Measurements from ENCODE around the gene ESPNL.

The ESPNL gene

DNA sequence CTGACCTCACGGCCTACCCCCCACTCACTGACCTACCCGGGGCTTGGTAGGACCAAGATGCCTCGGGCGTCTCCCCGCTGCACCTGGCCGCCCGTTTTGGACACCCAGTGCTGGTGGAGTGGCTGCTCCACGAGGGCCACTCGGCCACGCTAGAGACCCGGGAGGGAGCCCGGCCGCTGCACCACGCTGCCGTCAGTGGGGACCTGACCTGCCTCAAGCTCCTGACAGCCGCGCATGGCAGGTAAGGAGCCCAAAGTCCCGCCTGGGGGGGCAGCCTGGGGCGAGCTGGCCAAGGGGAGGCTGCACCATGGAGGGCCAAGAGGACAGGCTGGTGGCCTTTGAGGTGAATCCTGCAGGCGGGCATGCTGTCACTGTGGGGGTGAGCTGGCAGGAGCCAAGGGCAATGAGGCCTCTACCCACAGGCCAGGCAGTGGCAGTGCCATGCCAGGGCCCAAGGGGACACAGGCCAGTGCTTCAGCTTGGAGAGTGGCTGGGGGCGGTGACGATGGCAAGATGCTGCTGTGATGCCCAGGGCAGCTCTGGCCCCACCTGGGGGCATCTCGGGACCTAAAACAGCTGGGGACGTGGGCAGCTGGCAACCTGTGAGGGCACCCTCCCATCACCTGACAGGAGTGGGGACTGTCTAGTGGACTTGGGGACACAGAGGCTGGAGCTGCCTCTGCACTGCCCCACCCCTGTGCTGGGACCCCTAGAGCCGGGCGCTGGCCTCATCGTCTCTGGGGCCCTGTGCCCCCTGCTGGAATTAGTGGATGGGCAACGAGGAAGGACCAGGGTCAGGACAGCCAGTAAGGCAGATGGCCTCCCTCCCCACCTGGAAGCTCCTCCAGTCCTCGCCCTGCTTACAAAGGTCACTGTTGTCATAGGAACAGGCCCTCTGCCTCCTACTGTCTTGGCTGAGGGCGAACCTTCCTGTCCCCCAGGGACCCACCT, 2.0 kb downstream of the ESPNL start:
- TF ChIP-seq, protein P1, sequence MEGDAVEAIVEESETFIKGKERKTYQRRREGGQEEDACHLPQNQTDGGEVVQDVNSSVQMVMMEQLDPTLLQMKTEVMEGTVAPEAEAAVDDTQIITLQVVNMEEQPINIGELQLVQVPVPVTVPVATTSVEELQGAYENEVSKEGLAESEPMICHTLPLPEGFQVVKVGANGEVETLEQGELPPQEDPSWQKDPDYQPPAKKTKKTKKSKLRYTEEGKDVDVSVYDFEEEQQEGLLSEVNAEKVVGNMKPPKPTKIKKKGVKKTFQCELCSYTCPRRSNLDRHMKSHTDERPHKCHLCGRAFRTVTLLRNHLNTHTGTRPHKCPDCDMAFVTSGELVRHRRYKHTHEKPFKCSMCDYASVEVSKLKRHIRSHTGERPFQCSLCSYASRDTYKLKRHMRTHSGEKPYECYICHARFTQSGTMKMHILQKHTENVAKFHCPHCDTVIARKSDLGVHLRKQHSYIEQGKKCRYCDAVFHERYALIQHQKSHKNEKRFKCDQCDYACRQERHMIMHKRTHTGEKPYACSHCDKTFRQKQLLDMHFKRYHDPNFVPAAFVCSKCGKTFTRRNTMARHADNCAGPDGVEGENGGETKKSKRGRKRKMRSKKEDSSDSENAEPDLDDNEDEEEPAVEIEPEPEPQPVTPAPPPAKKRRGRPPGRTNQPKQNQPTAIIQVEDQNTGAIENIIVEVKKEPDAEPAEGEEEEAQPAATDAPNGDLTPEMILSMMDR (conservative IDR thresholded peaks at IDR 0.05) = no peak
- no peak for TF ChIP-seq ZFX (IDR thresholded peaks at IDR 0.05)
- no peak overlapping the region for H3K27ac ChIP-seq

- no peak overlapping the region for H3K27ac ChIP-seq
- no peak for TF ChIP-seq ZFX (IDR thresholded peaks at IDR 0.05)
These were observed 2.7 kb downstream of the ESPNL start for GRCh38 chr2:238102865-238103264.

DNA sequence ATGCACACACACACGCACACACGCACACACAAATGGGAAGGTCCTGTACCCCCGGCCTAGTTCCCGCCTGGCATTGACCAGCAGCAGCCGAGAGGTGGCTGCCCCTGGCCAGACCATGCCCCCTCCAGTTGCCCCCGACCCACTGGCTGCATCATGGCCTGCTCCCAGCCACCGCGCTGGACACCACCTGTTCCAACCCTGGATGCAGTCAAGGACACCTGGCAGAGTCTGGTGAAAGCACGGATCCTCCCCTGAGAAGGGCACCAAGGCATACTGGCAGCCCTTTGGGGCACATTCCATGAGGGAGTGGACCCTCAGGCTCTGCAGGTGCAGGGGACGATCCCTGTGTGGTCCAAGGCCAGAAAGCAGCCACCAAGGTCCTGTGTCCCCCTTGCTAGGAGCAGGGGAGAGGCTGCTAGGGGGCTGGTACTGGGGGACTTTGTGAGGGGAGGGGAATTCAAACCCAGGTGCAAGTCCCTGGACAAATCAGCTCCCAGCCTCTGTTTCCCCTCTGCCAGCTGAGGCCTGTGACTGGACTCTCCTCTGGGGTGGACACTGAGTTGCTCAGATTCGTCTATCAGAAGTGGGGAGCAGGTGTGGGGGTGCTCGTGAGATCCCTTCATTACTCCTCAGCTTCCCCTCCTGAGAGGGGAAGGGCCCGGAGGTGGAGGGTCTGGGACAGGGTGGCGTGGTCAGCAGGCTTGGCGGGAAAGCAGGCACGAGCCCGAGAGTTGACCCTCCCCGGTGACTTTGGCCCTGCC, 3.5 kb downstream of the ESPNL start:
- H3K27ac ChIP-seq = no peak overlapping the region
- TF ChIP-seq ZFX (IDR thresholded peaks at IDR 0.05) = no peak
- TF ChIP-seq, protein P1 (conservative IDR thresholded peaks at IDR 0.05) = no peak

GRCh38 chr2:238104226-238104690, 4.1 kb downstream of the ESPNL start:
- no peak overlapping the region for H3K27ac ChIP-seq
- TF ChIP-seq, protein P1 (conservative IDR thresholded peaks at IDR 0.05) = no peak
- TF ChIP-seq ZFX (IDR thresholded peaks at IDR 0.05) = no peak

- H3K27ac ChIP-seq = no peak overlapping the region
- TF ChIP-seq ZFX (IDR thresholded peaks at IDR 0.05) = no peak
- TF ChIP-seq, protein P1 (conservative IDR thresholded peaks at IDR 0.05) = no peak
These were observed 4.7 kb downstream of the ESPNL start for GRCh38 chr2:238104691-238105371.

GRCh38 chr2:238105506-238106338, 5.6 kb downstream of the ESPNL start:
- no peak overlapping the region for H3K27ac ChIP-seq
- no peak for TF ChIP-seq ZFX (IDR thresholded peaks at IDR 0.05)
- TF ChIP-seq, protein P1 (conservative IDR thresholded peaks at IDR 0.05) = no peak

GRCh38 chr2:238106339-238106697, 6.2 kb downstream of the ESPNL start:
- H3K27ac ChIP-seq = no peak overlapping the region
- TF ChIP-seq, protein P1 (conservative IDR thresholded peaks at IDR 0.05) = no peak
- TF ChIP-seq ZFX (IDR thresholded peaks at IDR 0.05) = no peak
